AG04449 (cell line): ENCODE measurements around the gene LURAP1L.

Experiments
- CTCF ChIA-PET: fragments of 350-600 bp; formaldehyde crosslinking; extraction: SDS; loops from one replicate; lab custom pipeline; 2021; ENCODE audit warnings: antibody characterized with exemption; lab: Yijun Ruan, JAX
- POLR2A ChIA-PET: fragments of 400-600, 350-600 bp; formaldehyde crosslinking; extraction: SDS; loops from one replicate; lab custom pipeline; 2020; ENCODE audit warnings: antibody characterized with exemption, inconsistent platforms; lab: Yijun Ruan, JAX
- DNase-seq: peaks from one replicate; pipeline ENCODE4 v3.0.0-alpha.2; 2010; ENCODE audit warnings: low read depth, low spot score
- H3K4me3 ChIP-seq: 2 replicates; pipeline ENCODE4 v1.5.1; 2011; ENCODE audit warnings: low read depth, mild to moderate bottlenecking, control low read depth, low read length
- TF ChIP-seq, protein P1 (sequence below): IDR thresholded peaks from one replicate; pipeline ENCODE4 v1.5.1; 2011; ENCODE audit warnings: mild to moderate bottlenecking, moderate library complexity, low read length, control low read depth, inconsistent platforms; ENCODE audit not compliant: insufficient read depth; ENCODE audit errors: missing control alignments

LURAP1L gene

DNA sequence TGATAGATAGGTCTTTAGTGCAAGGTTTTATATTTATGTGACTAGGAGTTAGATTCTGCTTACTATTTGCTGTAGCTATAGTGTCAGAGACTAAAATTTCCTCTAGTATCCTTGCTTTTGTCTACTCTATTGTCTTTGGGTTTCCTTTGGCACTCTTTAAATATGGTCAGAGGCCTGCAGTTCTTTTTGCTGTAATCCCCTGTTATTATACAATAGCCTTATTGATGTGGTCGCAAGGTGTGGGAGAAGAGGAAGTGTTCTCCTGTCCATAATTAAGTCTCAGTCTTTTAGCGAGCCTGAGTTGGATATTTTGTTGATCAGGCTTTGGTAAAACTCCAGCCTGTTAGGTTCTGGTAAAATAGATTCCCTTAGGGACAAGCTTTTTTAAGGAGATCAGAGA is 34.9 kb downstream of the LURAP1L start:
- CTCF ChIA-PET: interaction anchor here (1.0 to 2.6 kb wide), 4 partner anchors 9 to 37 kb away, joined by 3 to 9 read pairs (median 5); no protein-coding TSS in a partner anchor
- POLR2A ChIA-PET: no interaction called here
- no peak for DNase-seq
- no peak overlapping the region for H3K4me3 ChIP-seq
- TF ChIP-seq, protein P1, sequence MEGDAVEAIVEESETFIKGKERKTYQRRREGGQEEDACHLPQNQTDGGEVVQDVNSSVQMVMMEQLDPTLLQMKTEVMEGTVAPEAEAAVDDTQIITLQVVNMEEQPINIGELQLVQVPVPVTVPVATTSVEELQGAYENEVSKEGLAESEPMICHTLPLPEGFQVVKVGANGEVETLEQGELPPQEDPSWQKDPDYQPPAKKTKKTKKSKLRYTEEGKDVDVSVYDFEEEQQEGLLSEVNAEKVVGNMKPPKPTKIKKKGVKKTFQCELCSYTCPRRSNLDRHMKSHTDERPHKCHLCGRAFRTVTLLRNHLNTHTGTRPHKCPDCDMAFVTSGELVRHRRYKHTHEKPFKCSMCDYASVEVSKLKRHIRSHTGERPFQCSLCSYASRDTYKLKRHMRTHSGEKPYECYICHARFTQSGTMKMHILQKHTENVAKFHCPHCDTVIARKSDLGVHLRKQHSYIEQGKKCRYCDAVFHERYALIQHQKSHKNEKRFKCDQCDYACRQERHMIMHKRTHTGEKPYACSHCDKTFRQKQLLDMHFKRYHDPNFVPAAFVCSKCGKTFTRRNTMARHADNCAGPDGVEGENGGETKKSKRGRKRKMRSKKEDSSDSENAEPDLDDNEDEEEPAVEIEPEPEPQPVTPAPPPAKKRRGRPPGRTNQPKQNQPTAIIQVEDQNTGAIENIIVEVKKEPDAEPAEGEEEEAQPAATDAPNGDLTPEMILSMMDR: no peak

DNA sequence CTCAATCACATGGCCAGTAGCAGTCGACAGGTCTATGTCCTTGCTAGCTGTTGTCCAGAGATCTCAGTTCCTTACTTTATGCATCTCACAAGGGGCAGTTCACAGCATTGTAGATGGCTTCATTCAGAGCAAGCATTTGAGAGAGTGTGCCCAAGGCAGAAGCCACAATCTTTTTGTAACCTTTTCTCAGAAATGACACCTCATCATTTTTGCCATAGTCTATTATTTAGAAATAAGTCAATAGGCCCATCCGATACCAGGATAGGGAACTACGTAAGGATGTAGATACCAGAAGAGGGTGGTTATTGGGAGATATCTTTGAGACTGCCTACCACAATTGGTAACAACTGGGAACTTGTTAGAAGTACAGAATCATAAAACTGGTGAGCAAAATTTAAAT is 37.1 kb downstream of the LURAP1L start:
- POLR2A ChIA-PET: no interaction called here
- TF ChIP-seq, protein P1: no peak
- DNase-seq: no peak
- no peak overlapping the region for H3K4me3 ChIP-seq
- CTCF ChIA-PET: interaction anchor here (0.8 to 2.6 kb wide), 2 partner anchors 14 to 35 kb away, joined by 3 to 9 read pairs; no protein-coding TSS in a partner anchor

DNA sequence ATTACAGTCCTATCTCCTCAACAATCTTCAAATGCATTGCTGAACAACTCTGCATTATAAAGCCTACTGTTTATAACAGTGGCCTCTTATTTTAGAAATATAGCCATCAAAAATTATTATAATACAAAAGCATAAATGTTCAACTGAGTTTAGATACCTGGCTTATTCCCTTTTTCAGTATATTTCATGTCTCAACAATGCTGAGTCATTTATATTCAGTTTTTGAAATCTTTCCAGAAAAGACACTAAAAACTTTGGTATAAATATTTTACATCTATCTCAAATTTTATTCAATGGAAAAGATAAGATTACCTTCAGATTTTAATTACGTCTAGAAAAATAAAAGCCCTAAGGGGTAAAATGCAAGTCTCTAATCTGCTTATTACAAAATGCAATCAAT is 37.9 kb downstream of the LURAP1L start:
- CTCF ChIA-PET: no interaction called here
- POLR2A ChIA-PET: no interaction called here
- no peak for DNase-seq
- TF ChIP-seq, protein P1: no peak
- no peak overlapping the region for H3K4me3 ChIP-seq

- no peak overlapping the region for H3K4me3 ChIP-seq
- TF ChIP-seq, protein P1: no peak
- ChIA-PET CTCF (interaction anchor here (1.0 to 1.3 kb wide), 2 partner anchors 16 to 37 kb away, joined by 3 to 4 read pairs; no protein-coding TSS in a partner anchor), POLR2A (interaction anchor here (1.8 kb wide), 1 partner anchor 37 kb away, joined by 7 read pairs; no protein-coding TSS in a partner anchor)
- no peak for DNase-seq
These were observed 38.7 kb downstream of the LURAP1L start for GRCh38 chr9:12813533-12813932.

GRCh38 chr9:12813960-12814876 is 39.4 kb downstream of the LURAP1L start:
- POLR2A ChIA-PET: interaction anchor here (0.6 to 1.8 kb wide), 3 partner anchors 38 to 68 kb away, joined by 3 to 7 read pairs (median 4); no protein-coding TSS in a partner anchor
- peak overlapping the region; percentile 16; the same call in 1 of the 2 replicates for H3K4me3 ChIP-seq
- DNase-seq: peak; percentile 98
- CTCF ChIA-PET: interaction anchor here (0.8 to 1.5 kb wide), 5 partner anchors 15 to 39 kb away, joined by 3 to 4 read pairs (median 3); partner anchors contain the start of gene LURAP1L
- TF ChIP-seq, protein P1: peak; percentile 46

GRCh38 chr9:12814877-12815237 is 40.0 kb downstream of the LURAP1L start:
- POLR2A ChIA-PET: interaction anchor here (0.6 to 1.8 kb wide), 3 partner anchors 38 to 67 kb away, joined by 3 to 7 read pairs (median 4); no protein-coding TSS in a partner anchor
- TF ChIP-seq, protein P1: no peak
- CTCF ChIA-PET: interaction anchor here (0.8 to 1.5 kb wide), 5 partner anchors 14 to 39 kb away, joined by 3 to 4 read pairs (median 4); partner anchors contain the start of gene LURAP1L
- DNase-seq: no peak
- no peak overlapping the region for H3K4me3 ChIP-seq
